GM23338 (cell line): ENCODE results near the gene MED17.

Source experiments
- CREB1 ChIP-seq: fragments of 250-450 bp; sonication (Bioruptor Pico); IDR thresholded peaks from 2 replicates; pipeline ENCODE4 v1.5.0; 2020; ENCODE audit warnings: low read depth, mild to moderate bottlenecking, moderate library complexity
- CTCF ChIP-seq, 2 experiments: fragments of 200-600 bp in 1 of 2; sonication (generic) in 1 of 2; conservative IDR thresholded peaks; 2 replicates each; pipeline versions ENCODE4 v1.5.1 to v1.6.1; 2016 to 2017; ENCODE audit warnings: antibody characterized with exemption in 2 of 2, low read depth in 2 of 2, mild to moderate bottlenecking in 2 of 2, moderate library complexity in 1 of 2
- POLR2AphosphoS5 ChIP-seq: IDR thresholded peaks from 2 replicates; pipeline ENCODE4 v1.6.1; 2016; ENCODE audit warnings: antibody characterized with exemption, low read depth

GRCh38 chr11:93796441-93797231 is 12.6 kb downstream of the MED17 start:
- TF ChIP-seq CTCF (conservative IDR thresholded peaks at IDR 0.05; ENCODE audit: low read depth in 2 of 2) = no peak
- TF ChIP-seq POLR2AphosphoS5 = no peak
- TF ChIP-seq CREB1 = no peak
